ENCODE results near the gene MRGPRG.

MRGPRG gene

DNA sequence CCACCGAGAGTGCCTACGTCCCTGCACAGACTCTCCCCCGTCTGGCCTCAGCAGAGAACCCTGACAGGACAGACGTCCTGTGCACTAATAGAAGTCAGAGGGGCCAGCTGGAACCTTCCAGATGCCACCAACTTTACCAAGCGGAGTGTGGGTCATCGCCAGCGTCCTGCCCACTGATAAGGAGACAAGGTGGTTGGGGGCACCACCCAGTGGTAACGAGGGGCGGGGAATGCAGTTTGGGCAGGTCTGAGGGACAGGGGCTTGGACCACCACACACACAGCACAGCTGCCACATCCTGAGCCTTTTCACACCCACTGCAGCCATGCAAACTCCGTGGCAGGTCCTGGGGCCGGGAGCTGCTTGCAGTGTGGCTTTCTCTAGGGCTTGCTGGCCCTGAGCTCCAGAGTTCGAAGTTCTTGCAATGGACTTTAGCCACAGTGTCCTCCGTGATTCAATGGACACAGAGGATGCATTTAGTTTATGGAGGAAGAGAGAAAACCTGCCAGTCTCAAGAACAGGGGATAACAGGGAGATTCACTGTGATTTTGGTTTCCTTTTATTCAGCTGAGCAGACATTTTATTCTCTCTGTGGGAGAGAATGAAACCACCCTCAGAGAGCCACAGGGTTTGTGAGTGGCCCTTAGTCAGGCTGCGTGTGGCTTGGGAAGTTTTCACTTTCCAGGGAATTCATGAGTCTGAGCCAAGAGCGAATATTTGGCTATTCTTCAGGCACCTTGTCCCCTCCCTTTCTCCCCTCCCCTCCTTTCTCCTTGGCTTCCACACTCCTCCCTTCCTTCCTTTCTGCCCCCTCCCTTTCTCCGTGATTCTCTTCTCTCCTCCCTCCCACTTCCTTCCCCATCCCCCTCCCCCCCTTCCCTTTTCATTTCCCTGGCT, 13.1 kb downstream of the MRGPRG start:
- DNase-seq: no peak

DNA sequence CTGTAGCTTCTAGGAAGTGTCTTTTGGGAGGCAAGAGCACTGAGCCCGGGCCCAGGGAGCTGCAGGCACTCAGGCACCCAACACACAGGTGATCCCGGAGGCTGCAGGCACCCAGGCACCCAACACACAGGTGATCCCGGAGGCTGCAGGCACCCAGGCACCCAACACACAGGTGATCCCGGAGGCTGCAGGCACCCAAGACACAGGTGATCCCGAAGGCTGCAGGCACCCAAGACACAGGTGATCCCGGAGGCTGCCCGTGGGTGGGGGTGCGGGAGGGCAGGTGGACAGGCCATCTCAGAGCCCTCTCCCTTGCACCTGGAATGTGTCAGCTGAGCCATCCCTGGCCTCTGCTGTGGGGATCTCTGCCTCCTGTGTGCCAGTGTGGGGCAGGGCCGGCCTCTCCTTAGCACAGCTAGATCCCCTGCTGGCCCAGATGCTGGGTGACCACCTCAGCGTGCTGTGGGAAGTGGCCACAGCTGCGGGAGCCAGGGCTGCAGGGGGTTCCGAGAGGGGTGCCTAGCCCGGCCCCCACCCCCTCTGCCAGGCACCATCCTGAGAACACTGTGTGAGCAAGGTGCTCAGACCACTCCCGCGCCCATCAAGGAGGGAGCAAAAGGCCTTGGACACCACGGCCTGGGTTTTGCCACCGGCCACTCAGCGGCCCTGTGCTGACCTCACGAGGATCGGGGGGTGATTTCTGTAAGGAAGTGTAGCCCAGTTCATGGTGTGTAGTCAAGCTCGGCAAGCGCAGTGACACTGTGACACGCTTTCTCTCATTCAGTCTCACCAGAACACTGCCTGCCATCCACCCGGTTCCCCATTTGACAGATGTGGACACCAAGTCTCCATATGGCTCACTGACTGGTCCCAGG, 14.2 kb downstream of the MRGPRG start:
- no peak for DNase-seq

DNA sequence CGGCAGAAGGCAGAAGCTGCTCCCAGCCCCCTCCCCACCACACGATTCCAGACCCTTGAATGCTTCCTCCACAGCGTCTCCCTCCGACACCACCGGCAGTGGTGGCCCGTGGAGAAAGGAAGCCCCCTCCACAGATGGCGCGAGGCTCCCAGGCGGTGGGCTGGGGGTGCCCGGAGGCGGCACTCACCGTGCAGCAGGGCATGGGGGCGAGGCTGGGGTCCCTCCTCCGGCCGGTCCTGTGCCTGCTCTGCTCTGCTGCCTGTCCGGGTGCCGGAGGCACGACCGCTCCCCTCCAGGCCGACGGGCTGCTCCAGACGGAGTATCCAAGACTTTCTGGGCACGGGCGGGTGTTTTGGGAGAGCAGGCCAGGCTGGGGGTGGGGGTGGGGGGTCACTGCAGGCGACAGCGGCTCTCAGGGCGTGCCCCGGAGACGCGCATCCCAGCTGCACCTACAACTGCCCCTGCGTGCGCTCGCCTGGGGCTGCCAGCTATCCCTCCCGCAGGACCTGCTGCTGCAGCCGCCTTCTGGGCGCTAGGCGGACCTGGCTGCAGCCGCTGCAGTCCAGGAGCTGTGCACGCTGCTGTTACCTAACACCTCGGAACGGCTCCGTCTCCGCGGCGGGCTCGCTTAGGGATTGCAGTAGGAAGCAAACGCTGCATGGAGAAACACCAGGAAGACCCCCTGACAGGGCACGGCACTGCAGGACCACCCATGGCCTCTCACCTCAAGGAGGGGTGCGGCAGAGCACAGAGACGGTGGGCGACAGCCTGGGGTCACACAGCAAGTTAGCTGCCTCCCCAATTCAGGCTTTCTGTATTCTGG, 15.2 kb downstream of the MRGPRG start:
- DNase-seq: peak; percentile 43

DNA sequence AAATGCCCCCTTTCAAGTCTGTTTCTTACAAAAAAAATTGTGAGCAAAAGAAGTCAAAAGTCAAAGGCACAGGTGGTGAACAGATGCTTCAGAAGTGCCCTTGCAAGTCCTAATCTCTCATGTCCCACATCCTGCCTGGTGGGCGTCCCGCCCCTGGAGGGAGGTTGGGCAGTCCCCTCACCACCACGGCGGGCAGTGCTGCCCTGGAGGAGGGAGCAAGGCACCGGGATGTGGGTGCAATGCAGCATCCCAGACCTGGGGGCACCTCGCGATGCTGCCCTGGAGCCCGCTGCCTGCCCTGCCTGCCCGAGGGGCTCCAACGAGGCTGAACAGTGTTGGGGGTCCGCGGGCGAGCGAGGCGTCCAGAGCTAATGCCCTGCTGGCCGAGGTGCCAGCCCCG, 15.9 kb downstream of the MRGPRG start:
- no peak for DNase-seq

DNA sequence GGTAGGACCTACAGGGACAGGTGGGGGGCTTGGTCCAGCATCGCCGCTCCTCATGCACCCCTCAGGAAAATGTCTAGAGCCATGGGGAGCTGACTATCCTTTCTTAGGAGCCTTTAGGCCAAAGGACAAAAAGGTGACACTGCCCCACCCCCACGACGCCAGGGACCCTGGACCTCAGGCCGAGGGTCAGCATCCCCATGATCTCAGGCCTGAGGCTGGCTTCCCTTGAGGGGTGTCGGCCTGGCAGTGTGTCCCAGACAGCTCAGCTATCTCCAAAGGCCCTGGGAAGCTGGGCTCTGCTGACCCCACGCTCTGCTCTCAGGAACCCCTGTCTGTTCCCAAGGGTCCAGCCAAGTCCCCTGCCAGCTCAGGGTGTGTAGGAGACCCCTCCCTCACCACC, 16.3 kb downstream of the MRGPRG start:
- DNase-seq: no peak

DNA sequence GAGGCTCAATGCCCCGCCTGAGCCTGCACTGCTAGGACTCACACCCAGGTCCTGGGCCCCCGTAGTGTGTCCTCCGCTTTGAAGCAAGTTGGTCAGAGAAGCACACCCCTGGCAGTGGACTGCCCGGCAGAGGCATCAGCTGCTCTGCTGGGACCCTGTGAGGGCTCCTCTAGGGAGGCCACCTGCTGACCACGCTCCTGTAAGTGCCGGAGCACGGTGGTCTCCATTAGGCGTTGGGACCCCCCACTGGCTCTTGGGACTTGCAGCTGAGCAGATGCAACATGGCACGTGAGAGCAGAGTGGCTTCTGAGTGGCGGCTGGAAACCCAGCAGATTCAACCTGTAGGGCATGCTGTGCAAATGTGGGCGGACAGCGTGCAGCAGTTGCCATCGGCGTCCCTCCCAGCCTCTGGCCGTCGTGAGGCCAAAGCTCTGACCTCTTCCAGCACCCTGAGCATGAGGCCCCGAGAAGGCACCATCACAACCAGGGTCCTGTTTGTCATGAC, 16.9 kb downstream of the MRGPRG start:
- no peak for DNase-seq

DNA sequence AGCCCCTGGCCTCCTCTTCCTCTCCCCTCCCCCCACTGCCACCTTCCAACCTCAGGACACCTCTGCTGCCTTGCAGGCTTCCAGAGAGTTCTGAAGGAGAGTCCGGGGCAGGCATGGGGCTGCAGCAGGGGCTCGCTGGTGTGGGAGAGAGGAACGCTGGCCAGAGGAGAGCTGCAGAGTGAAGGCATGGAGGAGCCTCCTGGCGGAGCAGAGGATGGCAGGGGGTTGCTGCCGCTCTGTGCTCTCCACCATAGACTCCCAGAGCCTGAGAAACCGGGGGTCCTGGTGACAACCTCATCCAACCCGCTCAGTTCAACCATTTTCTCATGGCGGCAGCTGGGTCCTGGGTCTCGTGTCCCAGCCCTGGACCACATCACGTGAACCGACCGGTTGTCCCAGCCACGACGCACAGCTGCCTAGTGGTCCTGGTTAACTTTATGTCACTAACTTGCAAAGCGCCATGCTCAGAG, 17.5 kb downstream of the MRGPRG start:
- no peak for DNase-seq

DNA sequence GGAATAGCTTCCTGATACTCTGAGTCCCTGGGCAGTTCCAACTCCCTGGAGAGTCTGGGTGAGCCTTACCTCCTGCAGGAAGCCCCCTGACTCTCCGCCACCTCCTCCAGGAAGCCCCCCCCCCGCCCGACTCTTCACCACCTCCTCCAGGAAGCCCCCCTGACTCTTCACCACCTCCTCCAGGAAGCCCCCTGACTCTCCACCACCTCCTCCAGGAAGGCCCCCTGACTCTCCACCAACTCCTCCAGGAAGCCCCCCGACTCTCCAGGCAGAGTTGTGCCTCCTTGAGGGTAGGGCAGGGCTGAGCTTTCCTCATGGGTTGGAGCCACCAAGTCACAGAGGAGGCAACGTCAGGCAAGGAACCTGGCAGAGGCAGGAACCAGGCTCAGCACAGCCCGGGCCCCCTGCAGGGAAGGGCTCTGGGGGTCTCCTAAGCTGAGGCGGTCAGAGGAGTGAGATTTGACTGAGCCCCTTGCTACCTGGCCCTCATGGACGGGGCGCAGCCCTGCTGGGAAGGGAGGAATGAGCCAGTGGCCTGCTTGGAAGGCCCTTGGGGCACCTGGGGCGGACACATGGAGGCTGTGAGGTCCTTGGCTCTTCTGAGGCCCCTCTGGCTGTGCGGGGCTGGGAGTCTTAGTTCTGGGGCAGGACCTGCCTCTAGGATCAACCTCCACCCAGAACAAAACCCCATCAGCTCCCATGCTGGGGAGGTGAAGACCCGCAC, 18.1 kb downstream of the MRGPRG start:
- peak; percentile 2 for DNase-seq

DNA sequence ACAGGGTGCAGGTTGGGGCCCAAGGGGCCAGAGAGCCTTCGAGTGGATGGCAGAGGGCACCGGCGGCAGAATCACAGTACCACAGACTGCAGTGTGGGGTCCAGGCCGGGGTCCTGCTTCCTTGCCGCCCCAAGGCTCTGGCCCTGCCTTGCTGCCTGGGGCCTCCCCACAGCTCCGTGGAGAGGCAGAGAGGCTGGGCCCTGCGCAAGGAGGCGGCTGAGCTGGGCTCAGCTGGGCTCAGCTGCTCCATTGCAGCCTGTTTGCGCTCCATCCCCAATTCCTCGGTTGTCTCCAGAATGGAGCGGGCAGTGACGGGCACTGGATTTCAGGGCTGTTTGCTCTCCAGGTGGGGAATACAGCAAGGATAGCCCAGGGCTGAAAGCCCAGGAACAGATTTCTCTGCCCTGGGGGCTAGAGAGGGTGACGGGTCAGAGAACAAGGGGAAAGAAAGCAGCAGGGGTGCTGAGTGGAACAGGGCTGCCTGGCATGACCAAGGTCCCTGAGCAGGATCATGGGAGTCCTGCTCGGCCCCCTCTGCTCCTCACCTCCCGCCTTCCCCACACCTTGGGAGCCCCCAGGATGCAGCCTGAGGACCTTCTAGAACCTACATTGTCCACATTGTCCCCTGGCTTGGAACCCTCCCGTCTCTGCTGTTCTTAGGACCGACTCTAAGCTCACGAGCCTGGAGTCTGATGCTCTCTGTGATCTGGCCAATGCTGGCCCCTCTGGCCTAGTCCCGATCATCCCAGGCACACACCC, 18.9 kb downstream of the MRGPRG start:
- no peak for DNase-seq

DNA sequence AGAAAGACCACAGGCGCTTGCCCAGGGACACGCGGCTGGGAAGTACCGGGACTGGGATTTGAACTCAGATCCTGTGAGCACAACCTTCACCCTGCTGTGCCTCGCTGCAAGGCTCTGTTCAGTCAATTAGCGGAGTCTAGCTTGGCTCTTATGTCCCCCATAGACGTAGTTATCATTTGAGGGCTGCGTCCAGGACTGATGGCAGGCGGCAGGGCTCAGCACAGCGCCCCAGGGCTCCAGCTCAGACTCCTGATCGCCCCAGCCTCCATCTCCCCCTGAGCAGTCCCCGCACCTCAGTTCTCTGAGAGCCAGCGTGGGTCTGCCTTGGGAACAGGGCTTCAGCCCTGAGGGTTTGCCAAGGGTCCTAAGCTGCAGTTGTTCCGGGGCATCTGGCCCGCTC, 19.8 kb downstream of the MRGPRG start:
- DNase-seq: no peak

DNA sequence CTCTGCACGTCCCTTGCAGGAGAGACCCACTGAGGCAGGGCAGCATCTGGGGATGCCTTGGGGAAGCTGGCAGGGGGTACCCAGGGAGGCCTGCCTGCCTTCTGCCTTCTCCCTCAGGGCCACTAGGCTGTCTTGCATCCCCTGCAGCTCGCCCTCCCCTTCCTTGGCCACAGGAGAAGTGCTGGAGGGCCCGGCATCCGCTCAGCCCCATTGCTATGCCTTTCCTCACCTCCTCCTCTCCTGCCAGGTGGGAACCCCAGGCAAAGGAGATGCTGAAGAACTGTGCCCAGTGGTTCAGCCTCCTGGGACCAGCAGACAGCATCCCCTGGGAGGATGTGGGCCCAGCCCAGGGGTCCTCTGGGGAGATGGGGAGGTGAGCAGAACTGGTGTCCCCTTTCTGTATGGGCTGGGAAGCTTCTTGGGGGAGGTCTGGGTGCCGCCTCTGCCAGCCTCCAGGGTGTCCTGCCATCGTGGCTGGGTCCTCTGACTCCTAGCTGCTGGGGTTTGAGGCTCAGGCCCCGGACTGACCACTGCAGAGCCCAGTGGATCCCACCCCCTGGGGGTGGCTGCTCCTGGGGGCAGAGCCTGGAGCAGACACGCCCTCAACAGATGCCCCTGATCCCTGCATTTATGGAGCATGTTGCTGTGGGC, 20.6 kb downstream of the MRGPRG start:
- no peak for DNase-seq

DNA sequence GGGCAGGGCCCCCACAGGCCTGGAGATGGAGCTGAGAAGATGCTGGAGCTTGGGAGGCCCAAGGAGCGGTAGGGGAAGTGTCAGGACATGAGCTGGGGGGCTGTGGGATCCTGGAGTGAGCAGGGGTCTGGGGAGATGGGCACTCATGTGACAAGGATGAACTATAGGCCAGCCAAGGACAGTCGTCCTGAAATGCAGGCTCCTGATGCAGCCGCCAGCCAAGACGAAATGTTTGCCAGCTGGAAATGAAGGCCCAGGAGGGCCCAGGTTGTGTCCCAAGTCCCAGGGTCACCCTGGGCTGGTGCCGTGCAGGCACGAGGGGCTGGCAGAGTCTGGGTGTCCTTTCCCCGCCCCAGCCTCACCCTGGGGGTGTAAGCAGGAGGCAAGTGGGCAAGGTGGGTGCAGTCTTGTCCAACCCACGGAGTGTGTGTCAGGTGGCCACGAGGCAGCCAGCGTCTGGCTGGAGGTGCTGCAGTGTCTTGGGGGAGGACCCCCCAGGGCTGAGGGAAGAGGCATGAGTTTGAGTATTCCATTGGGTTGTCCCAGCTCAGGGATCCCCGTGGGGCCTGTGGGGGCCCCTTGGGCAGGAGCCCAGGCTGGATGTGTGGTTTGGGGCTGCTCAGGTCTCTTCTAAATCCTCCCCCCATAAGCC, 21.4 kb downstream of the MRGPRG start:
- DNase-seq: no peak

DNA sequence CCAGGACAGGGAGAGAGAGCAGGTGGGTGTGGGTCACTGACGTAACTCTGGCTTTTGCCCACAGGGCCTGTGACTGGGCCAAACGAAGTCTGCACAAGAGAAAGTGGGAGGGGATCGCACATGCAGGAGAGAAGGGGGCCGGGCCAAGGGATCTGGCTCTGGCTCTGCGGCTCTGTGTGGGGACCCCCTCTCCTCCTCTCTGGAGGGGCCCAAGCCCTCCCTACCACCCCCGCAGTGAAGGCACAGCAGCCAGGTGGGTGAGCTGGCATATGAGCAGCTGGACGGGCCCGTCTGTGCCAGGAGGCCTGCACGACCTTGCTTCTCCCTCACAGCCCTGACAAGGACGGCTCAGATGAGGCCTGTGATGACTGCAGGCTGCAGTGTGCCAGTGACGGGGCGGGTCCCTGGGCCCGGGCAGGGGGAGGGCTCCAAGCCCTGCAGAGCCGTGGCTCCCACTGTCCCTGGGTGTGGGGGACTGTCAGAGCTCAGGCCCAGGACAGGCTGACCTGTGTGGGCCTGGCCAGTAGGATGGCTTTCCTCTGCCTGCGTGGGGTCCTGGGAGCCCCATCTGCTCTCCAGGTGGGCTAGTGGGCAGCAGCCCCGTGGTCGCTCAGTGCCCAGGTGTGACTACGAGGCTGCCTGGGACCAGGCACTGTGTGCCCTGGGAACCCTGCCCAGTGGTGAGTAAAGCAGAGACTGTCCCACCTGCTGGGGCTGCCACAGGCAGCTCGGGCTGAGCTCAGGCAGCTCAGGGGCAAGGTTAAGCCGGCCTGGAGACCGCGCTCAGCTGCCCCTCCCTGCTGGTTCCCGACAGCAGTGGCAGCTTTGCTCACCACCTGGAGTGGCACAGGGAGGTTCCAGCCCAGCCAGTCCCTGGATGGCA, 22.2 kb downstream of the MRGPRG start:
- DNase-seq: peak; percentile 2

DNA sequence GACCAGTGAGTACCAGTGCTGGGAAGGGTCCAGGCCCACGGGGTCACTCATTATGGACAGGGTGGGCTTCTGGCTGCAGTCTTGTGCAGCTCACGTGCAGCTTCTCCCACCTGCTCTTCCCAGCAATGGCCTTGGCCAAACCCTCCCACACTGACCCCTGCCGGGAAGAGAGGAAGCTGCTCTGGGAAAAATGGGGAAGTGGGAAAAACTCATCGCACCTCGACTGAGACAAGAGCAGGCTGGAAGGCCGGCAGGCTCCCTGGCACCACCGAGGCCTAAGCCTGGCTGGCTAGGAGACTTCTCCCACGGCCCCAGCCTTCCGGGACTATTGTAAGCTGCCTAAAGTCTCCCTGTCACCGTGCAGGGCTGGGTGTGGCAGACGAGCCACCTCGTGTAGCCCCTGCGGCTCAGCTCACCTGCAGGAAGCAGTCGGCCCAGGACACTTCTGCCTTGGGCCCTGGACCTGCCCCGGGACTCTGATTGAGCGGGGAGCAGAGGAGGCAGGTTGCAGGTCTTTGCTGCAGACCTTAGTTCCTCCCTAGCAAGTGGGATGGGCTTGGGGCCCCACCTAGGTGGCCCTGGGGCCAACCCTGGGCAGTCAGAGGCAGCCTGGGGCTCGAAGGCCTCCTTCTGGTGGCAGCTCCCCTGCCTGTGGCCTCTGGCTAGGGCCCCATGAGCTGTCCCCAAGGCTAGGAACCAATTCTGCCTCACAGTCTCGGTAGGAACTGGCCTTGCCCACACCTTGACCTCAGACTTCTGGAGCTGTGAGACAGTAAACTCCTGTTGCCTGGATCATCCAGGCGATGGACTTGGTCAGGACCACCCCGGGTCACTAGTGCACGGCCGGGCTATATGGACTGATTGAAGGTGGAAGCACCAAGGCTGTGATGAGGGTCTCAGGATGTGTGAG, 23.1 kb downstream of the MRGPRG start:
- no peak for DNase-seq

DNA sequence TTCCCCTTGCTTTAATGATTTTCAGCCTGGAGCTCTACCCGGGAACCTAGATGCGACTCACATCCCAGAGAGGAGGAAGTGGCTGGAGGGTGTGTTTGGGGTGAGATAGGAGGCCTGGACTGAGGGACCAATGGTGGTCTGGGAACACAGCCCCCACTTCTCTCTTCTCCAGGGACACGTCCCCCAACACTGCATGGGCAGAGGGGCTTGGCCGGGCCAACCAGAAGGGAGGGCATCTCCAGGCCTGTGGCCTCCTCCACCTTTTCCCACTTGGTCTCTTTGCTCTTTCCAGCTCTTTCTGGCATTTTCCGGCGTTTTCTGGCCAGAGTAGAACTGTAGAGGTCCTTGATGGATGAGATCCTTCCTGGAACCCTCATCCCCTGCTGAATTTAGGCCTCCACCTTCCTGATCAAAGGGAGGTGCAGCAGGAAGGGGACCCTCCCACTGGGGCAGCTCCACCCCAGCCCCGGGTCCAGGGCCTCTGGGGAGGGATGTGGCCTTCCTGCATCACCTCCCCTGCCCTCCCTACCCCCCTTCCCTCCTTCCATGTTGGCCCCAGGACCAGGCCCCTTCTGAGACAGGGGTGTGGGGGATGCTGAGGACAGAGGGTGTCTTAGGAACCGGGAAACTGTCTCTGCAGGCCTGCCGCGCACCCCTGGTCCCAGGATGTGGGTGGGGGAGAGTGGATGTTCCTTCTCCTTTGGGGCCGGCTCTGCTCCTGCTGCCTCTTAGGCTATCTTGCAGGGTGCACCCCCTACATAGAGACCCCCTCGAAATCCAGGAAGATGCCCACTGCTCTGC, 24.4 kb downstream of the MRGPRG start:
- DNase-seq: no peak

DNA sequence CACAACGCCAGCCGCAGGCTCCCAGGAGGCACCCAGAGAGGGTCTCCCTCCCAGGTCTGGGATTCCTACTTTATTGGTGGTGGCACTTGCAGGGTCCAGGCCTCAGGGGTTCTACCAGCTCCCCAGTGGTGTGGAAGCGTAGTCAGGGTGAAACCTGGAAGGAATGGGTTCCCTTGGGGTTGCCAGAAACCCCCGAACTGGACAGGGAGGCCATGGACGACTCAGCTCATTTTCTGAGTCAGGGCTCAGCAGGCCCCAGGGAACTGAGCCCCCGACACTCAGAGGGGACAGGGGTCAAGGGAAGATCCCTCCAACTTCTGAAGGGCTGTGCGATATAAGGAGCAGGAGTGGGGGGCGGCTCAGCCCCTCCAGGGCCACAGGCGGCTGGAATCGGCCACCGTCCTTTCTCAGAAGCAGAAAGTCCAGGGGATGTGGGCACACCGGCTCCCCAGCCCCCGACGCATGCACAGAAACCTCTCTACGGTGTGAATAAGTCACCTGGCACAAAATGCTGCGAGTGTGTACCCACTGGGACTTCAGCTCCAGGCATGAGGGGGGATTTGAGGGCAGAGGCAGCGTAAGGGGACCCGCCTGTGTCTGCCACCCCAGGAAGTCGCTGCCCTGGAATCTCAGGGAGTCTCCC, 25.1 kb downstream of the MRGPRG start:
- DNase-seq: no peak
